Stimulated activated CD4-positive, alpha-beta T cell treated with anti-CD3 and anti-CD28 coated beads, Interleukin-4, amount 100 ng/mL, for 4 hours (primary cell): ENCODE results near the gene PNLIPRP1.

Experiments
- DNase-seq, 2 experiments: peaks; one replicate each; pipeline ENCODE4 v3.0.0-alpha.2; 2020

The PNLIPRP1 gene

GRCh38 chr10:116602648-116603400, 12.1 kb downstream of the PNLIPRP1 start:
- no peak for DNase-seq

DNA sequence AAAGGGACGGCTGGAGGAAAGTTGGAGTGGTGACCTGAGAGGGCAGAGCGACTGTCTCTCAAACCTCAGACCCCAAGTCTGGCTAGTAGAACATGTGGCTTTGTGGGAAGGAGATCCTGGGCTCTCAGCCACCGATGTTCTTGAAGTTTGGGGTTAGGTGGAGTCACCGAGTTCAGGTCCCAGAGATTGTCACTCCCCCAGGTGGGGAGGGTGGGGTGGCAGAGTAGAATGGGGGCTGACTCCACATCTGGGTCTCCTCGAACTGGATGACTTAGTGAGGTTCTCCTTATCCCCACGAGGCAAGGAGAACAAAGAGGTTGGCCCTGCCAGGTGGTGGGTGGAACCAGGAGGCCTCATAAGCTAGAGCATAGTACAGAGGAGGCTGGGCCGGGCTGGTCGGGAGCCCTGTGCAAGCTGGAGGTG, 15.3 kb downstream of the PNLIPRP1 start:
- no peak for DNase-seq

DNA sequence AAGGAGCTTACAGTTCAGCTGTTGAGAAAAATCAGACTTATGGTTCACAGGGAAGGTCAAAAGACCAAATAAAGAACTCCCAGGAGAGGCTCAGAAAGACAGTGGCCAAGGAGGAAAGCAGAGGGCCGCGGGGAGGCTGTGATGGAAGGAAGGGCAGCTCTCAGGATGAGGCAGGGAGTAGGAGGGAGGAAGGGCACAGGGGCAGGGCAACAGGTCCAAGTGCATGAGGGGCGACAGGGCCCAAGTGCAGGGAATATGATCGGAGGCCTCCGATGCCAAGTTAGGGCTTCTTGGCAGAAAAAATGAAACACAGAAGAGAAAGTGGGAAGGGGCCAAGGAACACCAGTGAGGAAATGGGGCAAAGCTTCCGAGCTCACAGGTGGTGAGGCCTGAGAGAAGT, 16.6 kb downstream of the PNLIPRP1 start:
- DNase-seq, result no peak

GRCh38 chr10:116608686-116609594, 18.2 kb downstream of the PNLIPRP1 start:
- DNase-seq, result no peak

GRCh38 chr10:116610443-116611152, 19.8 kb downstream of the PNLIPRP1 start:
- DNase-seq, result no peak

DNA sequence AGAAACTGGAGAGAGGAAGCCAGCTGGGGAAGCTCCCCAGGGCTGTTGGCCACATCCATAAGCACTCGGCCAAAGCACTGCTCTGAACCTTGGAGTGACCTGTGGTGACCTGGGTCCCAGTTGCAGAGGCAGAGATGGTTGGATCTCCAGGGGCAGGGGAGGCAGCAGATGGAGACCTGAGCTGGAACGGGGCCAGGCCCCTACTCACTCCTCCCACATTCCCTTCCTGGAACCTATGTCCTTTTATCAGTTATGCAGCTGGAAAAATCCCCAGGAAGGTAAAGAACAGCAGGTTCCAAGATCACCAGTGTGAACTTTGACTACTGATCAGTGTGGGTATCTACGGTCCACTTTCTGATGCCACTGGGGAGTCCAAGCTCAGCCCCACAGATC, 20.4 kb downstream of the PNLIPRP1 start:
- no peak for DNase-seq

GRCh38 chr10:116612107-116612769, 21.5 kb downstream of the PNLIPRP1 start:
- no peak for DNase-seq

DNA sequence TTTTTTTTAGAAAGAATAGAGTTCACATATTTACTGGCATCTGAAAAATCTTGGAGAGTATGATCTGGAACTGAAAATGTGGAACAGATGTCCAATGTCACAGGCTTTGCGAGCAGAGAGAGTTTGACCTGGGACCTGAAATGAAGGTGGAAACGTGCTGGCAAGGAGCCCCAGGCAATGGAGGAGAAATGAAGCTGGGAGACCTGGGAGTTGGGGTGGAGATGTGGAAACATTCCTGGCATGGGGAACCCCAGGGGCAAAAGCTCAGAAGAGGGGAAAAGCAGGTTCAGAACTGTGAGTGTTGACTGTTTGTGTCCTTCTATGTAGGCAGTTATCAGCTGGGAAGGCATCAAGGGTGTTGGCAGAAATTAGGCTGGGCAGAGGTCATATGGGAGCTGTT, 22.7 kb downstream of the PNLIPRP1 start:
- DNase-seq, result no peak

DNA sequence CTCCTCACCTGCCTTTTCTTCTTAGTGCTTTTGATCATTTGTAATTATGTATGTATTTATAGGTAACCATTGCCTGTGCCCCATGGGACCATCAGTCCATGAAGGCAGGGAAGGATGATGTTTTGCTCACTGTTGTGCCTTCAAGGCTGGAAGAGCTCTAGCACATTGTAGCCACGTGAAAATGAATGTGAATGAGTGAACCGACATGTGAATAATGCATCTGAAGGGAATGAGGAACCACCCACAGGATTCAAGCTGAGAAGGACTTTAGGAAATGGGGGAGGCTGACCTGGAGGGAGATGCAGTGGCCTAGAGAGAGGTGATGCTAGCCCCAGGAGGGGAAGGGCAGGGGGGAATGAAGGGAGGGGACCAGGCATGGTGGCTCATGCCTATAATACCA, 24.0 kb downstream of the PNLIPRP1 start:
- no peak for DNase-seq

- DNase-seq, result no peak
Observed at GRCh38 chr10:116615199-116615776, 24.5 kb downstream of the PNLIPRP1 start.

- DNase-seq, result no peak
Observed at GRCh38 chr10:116620423-116621400, 30.0 kb downstream of the PNLIPRP1 start, which contains the start of gene PNLIPRP2. TSS of gene PNLIPRP2 (plus strand) at chr10:116620953.

DNA sequence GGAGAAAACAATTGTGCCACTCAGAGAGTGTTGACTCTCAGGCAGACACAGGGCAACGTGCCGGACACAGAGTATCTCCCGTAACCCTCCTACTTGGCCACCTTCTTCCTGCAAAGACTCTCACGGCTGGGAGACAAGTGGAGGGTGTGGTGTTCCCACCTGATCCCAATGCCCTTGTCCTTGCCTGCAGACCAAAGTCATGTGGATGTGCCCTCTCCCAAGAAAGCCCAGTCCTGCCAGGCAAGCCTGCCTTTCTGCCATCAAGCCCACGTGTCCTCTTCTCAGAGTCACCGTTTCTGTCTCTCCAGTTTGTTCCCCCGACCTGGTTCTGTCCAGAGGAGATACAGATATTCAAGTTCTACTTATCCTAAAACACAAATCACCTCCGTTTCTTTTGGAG, 30.7 kb downstream of the PNLIPRP1 start:
- no peak for DNase-seq

DNA sequence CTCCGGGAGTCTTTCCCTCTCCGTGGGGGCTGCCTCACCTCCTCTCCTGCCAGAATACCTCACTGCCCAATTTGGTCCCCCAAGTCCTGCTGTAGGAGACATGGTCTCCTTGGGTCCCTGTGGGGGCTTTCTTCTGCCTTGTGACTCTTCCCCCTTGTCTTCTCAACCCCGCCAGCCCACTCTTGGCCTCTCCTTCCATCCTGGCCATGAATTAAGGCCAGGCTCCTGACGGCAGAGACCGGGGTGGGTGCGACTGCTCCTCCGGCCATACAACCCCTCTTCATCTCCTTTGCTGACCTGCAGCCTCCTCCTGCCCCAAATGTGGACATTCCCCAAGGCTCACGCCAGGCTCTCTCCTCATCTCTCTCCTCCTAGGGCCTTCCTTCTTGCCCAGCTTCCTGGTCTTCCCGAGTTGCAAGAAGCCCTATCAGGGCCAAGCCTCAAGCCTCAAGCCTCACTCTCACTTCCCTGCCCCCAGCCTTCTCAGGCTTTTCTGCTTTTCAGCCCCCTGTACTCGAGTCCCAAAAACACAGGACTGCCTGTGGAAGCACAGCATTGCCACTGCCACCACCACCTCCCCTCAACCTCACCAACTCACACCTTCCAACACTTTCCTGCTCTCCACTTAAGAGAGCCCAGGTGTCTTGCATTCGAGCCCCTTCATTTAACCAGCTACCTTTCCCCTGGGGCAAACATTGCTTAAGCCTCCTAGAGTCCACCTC, 31.3 kb downstream of the PNLIPRP1 start:
- DNase-seq, result no peak

DNA sequence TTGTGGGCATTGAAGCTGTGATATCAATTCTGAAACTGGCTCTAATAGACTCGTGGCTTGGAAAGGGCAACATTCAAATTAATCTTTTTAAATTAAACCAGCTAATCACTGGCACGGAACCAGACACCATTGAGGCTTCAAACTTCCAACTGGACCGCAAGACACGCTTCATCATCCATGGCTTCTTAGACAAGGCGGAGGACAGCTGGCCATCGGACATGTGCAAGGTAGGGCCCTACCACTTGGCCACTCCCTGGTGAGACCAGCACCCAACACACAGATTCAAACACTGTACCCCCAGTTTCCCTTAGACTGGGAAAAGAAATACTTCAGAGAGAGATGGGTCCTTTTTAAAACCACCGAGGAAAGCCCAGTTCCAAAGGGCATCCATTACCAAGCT, 35.1 kb downstream of the PNLIPRP1 start:
- no peak for DNase-seq

GRCh38 chr10:116626815-116627214, 36.1 kb downstream of the PNLIPRP1 start:
- no peak for DNase-seq

DNA sequence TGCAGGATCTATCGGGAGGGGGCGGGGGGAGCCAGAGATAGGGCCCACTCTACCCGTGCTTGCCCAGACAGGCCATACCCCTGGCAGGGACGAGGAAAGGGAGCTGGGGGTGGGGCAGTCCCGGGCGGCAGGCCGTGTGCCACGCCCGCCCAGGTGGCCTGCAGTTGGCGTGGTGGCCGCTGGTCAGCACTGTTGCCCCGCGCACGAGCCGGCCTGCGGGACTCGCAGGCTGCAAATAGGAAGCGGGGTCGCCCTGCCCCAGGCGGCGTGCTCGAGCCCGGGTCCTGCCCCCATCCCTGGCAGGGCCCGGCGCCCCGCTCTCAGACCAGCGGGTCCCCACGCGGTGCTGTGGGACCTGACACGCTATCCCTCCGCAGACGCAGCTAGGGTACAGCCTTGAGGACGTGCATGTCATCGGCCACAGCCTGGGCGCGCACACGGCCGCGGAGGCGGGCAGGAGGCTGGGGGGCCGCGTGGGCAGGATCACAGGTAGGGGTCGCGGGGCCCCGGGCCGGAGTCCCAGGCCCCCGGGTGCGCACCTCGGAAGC, 36.7 kb downstream of the PNLIPRP1 start:
- DNase-seq, result no peak

DNA sequence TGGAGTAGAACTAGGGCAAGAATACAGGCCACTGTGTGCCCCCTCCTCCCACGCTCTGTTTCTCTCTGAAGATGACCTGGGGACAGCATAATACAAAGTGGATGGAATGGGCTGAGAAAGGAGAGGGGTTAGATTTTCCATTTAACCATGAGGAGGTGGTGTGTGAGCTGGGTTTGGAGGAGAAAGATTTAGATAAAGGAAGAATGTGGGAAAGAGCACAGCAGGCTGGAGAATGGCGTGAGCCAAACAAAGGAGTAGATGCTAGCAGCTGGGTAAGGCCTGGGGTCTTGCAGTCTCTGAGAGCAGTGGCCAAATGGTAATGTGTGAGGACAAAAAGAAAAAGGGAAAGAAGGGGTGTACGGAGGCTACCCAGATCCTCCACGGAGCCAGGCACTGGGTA, 38.6 kb downstream of the PNLIPRP1 start:
- no peak for DNase-seq

- no peak for DNase-seq
Observed at GRCh38 chr10:116630020-116630419, 39.3 kb downstream of the PNLIPRP1 start.

GRCh38 chr10:116631871-116632295, 41.1 kb downstream of the PNLIPRP1 start:
- DNase-seq, result no peak

- DNase-seq, result no peak
Observed at GRCh38 chr10:116632596-116633215, 41.9 kb downstream of the PNLIPRP1 start.
